Smooth muscle cell (in vitro differentiated cells): ENCODE data around the gene AMN. TPM values are rescaled to one million over a fixed set of nuclear protein-coding genes. Genes with fewer than 3 reads are reported as not detected.

Experiments used
- DNase-seq: peaks from one replicate; lab custom pipeline; 2025; ENCODE audit not compliant: unreplicated experiment; lab: John Stamatoyannopoulos, UW
- H2AFZ ChIP-seq: fragments of 200-600 bp; sonication (generic); 2 replicates; pipeline ENCODE4 v1.6.0; 2016; ENCODE audit warnings: antibody characterized with exemption, low read depth, mild to moderate bottlenecking
- H3F3A ChIP-seq: fragments of 200-600 bp; sonication (generic); 2 replicates; pipeline ENCODE4 v1.6.0; 2017; ENCODE audit warnings: antibody characterized with exemption, low read depth
- H3K27ac ChIP-seq: fragments of 200-600 bp; sonication (generic); 2 replicates; pipeline ENCODE4 v1.5.1; 2016; ENCODE audit warnings: low read depth, mild to moderate bottlenecking
- H3K27me3 ChIP-seq: fragments of 200-600 bp; sonication (generic); 2 replicates; pipeline ENCODE4 v1.6.1; 2016; ENCODE audit warnings: low read depth, mild to moderate bottlenecking
- H3K36me3 ChIP-seq: fragments of 200-600 bp; sonication (generic); 2 replicates; pipeline ENCODE4 v1.5.1; 2016; ENCODE audit warnings: low read depth
- H3K4me1 ChIP-seq: fragments of 200-600 bp; sonication (generic); 2 replicates; pipeline ENCODE4 v1.5.1; 2016; ENCODE audit warnings: low read depth
- H3K4me2 ChIP-seq: fragments of 200-600 bp; sonication (generic); 2 replicates; pipeline ENCODE4 v1.6.0; 2016; ENCODE audit warnings: mild to moderate bottlenecking
- H3K4me3 ChIP-seq: fragments of 200-600 bp; sonication (generic); 2 replicates; pipeline ENCODE4 v1.5.1; 2016; ENCODE audit warnings: mild to moderate bottlenecking
- H3K79me2 ChIP-seq: fragments of 200-600 bp; sonication (generic); 2 replicates; pipeline ENCODE4 v1.6.0; 2016; ENCODE audit warnings: low read depth, mild to moderate bottlenecking
- H3K9ac ChIP-seq: fragments of 200-600 bp; sonication (generic); 2 replicates; pipeline ENCODE4 v1.6.0; 2016; ENCODE audit warnings: low read depth
- H3K9me3 ChIP-seq: fragments of 200-600 bp; sonication (generic); replicated peaks from 2 replicates; pipeline ENCODE4 v1.5.1; 2016; ENCODE audit warnings: low read depth
- H4K20me1 ChIP-seq: fragments of 200-600 bp; sonication (generic); 2 replicates; pipeline ENCODE4 v1.6.0; 2016; ENCODE audit warnings: low read depth
- WGBS: methylation state at CpG from one replicate; pipeline ENCODE4 v1.1.7; 2016; ENCODE audit warnings: low lambda C conversion rate; 5-methylcytosine and 5-hydroxymethylcytosine counted together
- polyA plus RNA-seq: library from polyadenylated mRNA; unstranded; fragments of >200 nt; fragmentation: Nextera tagmentation; extraction: Ambion mirVana; gene quantifications from 2 replicates; pipeline ENCODE4 v1.2.1, GENCODE V29; 2016
- total RNA-seq: library from RNA; depleted of rRNA; stranded (reverse); fragments of >200 nt; gene quantifications from 2 replicates; pipeline ENCODE4 v1.2.3, GENCODE V29; 2014
- TF ChIP-seq, protein P1 (sequence below): fragments of 200-600 bp; sonication (generic); IDR thresholded peaks from 2 replicates; pipeline ENCODE4 v1.5.1; 2017; ENCODE audit warnings: borderline replicate concordance, mild to moderate bottlenecking, antibody characterized with exemption; ENCODE audit not compliant: insufficient read depth, poor library complexity, severe bottlenecking

AMN gene
- total and polyA plus RNA-seq, 2 experiments from 2014 or later = 0.31 to 0.65 TPM

GRCh38 chr14:102962111-102962627 is 39.7 kb downstream of the AMN start:
- Histone ChIP-seq H3K4me1 (no peaks in the 10 kb centered on the region), H2AFZ (no peak overlapping the region), H3K4me3 (no peak overlapping the region), H3F3A (no peaks in the 10 kb centered on the region), H3K36me3 (peaks cover 20% of the 10 kb centered on the region), H3K79me2 (no peaks in the 10 kb centered on the region), H3K9me3 (no peaks in the 10 kb centered on the region), H3K4me2 (no peak overlapping the region), H3K27me3 (no peaks in the 10 kb centered on the region), H3K27ac (no peak overlapping the region), H3K9ac (no peak overlapping the region), H4K20me1 (peaks cover 7% of the 10 kb centered on the region)
- WGBS = 98% methylated on average over 9 of the region's 9 CpGs
- no peak for DNase-seq
- TF ChIP-seq, protein P1, sequence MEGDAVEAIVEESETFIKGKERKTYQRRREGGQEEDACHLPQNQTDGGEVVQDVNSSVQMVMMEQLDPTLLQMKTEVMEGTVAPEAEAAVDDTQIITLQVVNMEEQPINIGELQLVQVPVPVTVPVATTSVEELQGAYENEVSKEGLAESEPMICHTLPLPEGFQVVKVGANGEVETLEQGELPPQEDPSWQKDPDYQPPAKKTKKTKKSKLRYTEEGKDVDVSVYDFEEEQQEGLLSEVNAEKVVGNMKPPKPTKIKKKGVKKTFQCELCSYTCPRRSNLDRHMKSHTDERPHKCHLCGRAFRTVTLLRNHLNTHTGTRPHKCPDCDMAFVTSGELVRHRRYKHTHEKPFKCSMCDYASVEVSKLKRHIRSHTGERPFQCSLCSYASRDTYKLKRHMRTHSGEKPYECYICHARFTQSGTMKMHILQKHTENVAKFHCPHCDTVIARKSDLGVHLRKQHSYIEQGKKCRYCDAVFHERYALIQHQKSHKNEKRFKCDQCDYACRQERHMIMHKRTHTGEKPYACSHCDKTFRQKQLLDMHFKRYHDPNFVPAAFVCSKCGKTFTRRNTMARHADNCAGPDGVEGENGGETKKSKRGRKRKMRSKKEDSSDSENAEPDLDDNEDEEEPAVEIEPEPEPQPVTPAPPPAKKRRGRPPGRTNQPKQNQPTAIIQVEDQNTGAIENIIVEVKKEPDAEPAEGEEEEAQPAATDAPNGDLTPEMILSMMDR = no peak

DNA sequence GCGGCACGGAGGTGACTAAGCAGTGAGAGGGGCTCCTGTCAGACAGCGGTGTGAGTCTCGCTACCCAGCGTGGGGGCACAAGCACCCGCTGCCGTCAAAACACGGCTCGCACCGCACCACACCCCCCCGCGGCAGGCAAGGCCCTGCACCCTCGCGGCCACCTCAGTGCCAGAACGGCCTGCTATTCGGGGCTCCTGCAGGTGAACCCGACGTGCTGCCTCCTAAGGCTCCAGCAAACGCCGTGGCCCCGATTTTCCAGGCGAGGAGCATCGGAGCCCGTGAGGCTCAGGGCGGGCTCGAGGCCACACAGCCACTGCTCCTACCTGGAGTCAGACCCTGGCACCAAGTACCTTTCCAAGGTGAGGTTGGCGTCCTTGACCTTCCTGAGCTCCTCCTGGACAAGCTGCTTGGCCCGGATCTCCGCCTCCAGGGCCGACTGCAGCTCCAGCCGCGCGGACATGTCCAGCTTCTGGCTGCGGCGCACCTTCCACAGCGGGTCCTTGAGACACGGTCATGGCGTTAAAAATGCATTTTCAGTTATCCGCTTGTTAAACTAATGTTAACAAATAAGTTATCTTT is 41.8 kb downstream of the AMN start:
- no peaks in the 10 kb centered on the region for H3K4me1 ChIP-seq
- H3K4me2 ChIP-seq = no peak overlapping the region
- H3K9ac ChIP-seq = no peak overlapping the region
- no peaks in the 10 kb centered on the region for H4K20me1 ChIP-seq
- peaks cover 23% of the 10 kb centered on the region for H3K36me3 ChIP-seq
- TF ChIP-seq, protein P1 = no peak
- no peaks in the 10 kb centered on the region for H3K27me3 ChIP-seq
- H2AFZ ChIP-seq = no peak overlapping the region
- H3K4me3 ChIP-seq = no peak overlapping the region
- H3K79me2 ChIP-seq = no peaks in the 10 kb centered on the region
- DNase-seq = no peak
- 98% methylated on average over 39 of the region's 39 CpGs for WGBS
- no peaks in the 10 kb centered on the region for H3K9me3 ChIP-seq
- no peak overlapping the region for H3K27ac ChIP-seq
- H3F3A ChIP-seq = no peaks in the 10 kb centered on the region

GRCh38 chr14:102965282-102965681 is 42.8 kb downstream of the AMN start:
- H3K9ac ChIP-seq = no peak overlapping the region
- H3F3A ChIP-seq = no peaks in the 10 kb centered on the region
- H3K9me3 ChIP-seq = no peaks in the 10 kb centered on the region
- H3K27me3 ChIP-seq = no peaks in the 10 kb centered on the region
- H3K27ac ChIP-seq = no peak overlapping the region
- peaks cover under 1% of the 10 kb centered on the region for H4K20me1 ChIP-seq
- H3K79me2 ChIP-seq = no peaks in the 10 kb centered on the region
- H3K36me3 ChIP-seq = peaks cover 27% of the 10 kb centered on the region
- H2AFZ ChIP-seq = no peak overlapping the region
- TF ChIP-seq, protein P1 = no peak
- WGBS = 98% methylated on average over 3 of the region's 3 CpGs
- H3K4me1 ChIP-seq = no peaks in the 10 kb centered on the region
- DNase-seq = no peak
- no peak overlapping the region for H3K4me3 ChIP-seq
- H3K4me2 ChIP-seq = no peak overlapping the region
